GM12878 (cell line): ENCODE data around the gene COQ2. TPM values are rescaled to one million over a fixed set of nuclear protein-coding genes. Genes with fewer than 3 reads are reported as not detected.

Experiments used
- ATAC-seq: fragments of 200-7000 bp; cut with Tn5 transposase; 3 replicates; pipeline ENCODE4 v1.9.1; 2020; ENCODE audit warnings: mild to moderate bottlenecking, moderate library complexity
- BruUV-seq: library from RNA; stranded (reverse); fragments of 400-500 nt; replicated peaks from 2 replicates; lab custom pipeline; 2021; lab: Mats Ljungman, UMichigan
- CTCF ChIA-PET: fragments of 300-600 bp; sonication (Branson Sonifier 250); formaldehyde crosslinking; extraction: SDS; loops from one replicate; lab custom pipeline; 2021; ENCODE audit warnings: inconsistent platforms; lab: Yijun Ruan, JAX
- POLR2A ChIA-PET: fragments of 350-600 bp; formaldehyde crosslinking; extraction: SDS; loops from one replicate; lab custom pipeline; 2021; ENCODE audit warnings: inconsistent platforms; lab: Charles Lee
- RAD21 ChIA-PET: fragments of 300-600 bp; sonication (Branson Sonifier 250); formaldehyde crosslinking; loops from one replicate; lab custom pipeline; 2023; ENCODE audit warnings: antibody characterized with exemption; ENCODE audit not compliant: unreplicated experiment; lab: Charles Lee
- SMC1A ChIA-PET: fragments of 300-600 bp; sonication (Branson Sonifier 250); formaldehyde crosslinking; loops from one replicate; lab custom pipeline; 2023; ENCODE audit not compliant: unreplicated experiment, uncharacterized antibody; lab: Charles Lee
- DNase-seq: peaks from one replicate; pipeline ENCODE4 v3.0.0-alpha.2; 2011; ENCODE audit warnings: low read depth, low spot score
- FAIRE-seq: peaks from 3 replicates; lab custom pipeline; 2011; peaks lifted over from hg19 to GRCh38; lab: Jason Lieb, UNC
- H2AFZ ChIP-seq: 2 replicates; pipeline ENCODE4 v1.6.0; 2011; ENCODE audit warnings: low read depth, low read length, control low read depth; ENCODE audit not compliant: control insufficient read depth
- H3K27ac ChIP-seq: 2 replicates; pipeline ENCODE4 v1.5.1; 2011; ENCODE audit warnings: control low read depth; ENCODE audit not compliant: control insufficient read depth, insufficient read depth
- H3K27me3 ChIP-seq, 2 experiments: replicated peaks in 1 of 2; 2 replicates each; pipeline versions ENCODE4 v1.6.0 to v1.6.1; 2011; ENCODE audit warnings: low read length in 1 of 2; ENCODE audit not compliant: control insufficient read depth in 2 of 2, insufficient read depth in 2 of 2
- H3K36me3 ChIP-seq, 2 experiments: 2 replicates each; pipeline ENCODE4 v1.5.1; 2011; ENCODE audit warnings: low read length in 1 of 2; ENCODE audit not compliant: control insufficient read depth in 2 of 2, insufficient read depth in 2 of 2
- H3K4me1 ChIP-seq: 2 replicates; pipeline ENCODE4 v1.6.1; 2011; ENCODE audit warnings: mild to moderate bottlenecking, low read length, moderate library complexity, mixed read lengths; ENCODE audit not compliant: control insufficient read depth, insufficient read depth
- H3K4me2 ChIP-seq: 2 replicates; pipeline ENCODE4 v1.6.0; 2011; ENCODE audit warnings: control low read depth; ENCODE audit not compliant: control insufficient read depth, insufficient read depth
- H3K4me3 ChIP-seq: fragments of 200-600 bp; sonication (generic); 2 replicates; pipeline ENCODE4 v1.5.1; 2016
- H3K79me2 ChIP-seq: 2 replicates; pipeline ENCODE4 v1.6.0; 2011; ENCODE audit warnings: low read length; ENCODE audit not compliant: control insufficient read depth, insufficient read depth
- H3K9ac ChIP-seq: 2 replicates; pipeline ENCODE4 v1.8.0; 2011; ENCODE audit warnings: low read length, control low read depth, mixed read lengths; ENCODE audit not compliant: control insufficient read depth, insufficient read depth
- H3K9me3 ChIP-seq: replicated peaks from 3 replicates; pipeline ENCODE4 v1.5.1; 2011; ENCODE audit warnings: mild to moderate bottlenecking, low read length; ENCODE audit not compliant: control insufficient read depth, insufficient read depth
- H4K20me1 ChIP-seq: 2 replicates; pipeline ENCODE4 v1.6.0; 2011; ENCODE audit not compliant: control insufficient read depth, insufficient read depth
- RELA ChIP-seq: fragments of 450-650 bp; IDR thresholded peaks from 2 replicates; pipeline ENCODE4 v1.8.0; 2014; ENCODE audit warnings: borderline replicate concordance; ENCODE audit not compliant: partially characterized antibody
- RELB ChIP-seq: fragments of 450-650 bp; IDR thresholded peaks from 2 replicates; pipeline ENCODE4 v1.6.1; 2017; ENCODE audit warnings: low read depth, mild to moderate bottlenecking, moderate library complexity
- SMC3 ChIP-seq: IDR thresholded peaks from 2 replicates; pipeline ENCODE4 v1.6.1; 2011; ENCODE audit warnings: low read length, improper control_type of control experiment, borderline replicate concordance
- ZBED1 ChIP-seq: IDR thresholded peaks from 2 replicates; pipeline ENCODE4 v1.6.1; 2016; ENCODE audit warnings: borderline replicate concordance
- ZNF384 ChIP-seq: IDR thresholded peaks from 2 replicates; pipeline ENCODE4 v1.6.1; 2012; ENCODE audit warnings: low read depth, mild to moderate bottlenecking, low read length, improper control_type of control experiment, borderline replicate concordance
- ZNF592 ChIP-seq: fragments of 450-650 bp; IDR thresholded peaks from 2 replicates; pipeline ENCODE4 v1.6.1; 2017; ENCODE audit warnings: mild to moderate bottlenecking, moderate library complexity
- WGBS: methylation state at CpG from one replicate; pipeline ENCODE4 v1.1.6; 2016; ENCODE audit warnings: low lambda C conversion rate; ENCODE audit not compliant: insufficient replicate concordance, insufficient coverage; ENCODE audit errors: missing lambda C conversion rate; 5-methylcytosine and 5-hydroxymethylcytosine counted together
- in situ Hi-C: fragments of 300-500 bp; cut with MboI; formaldehyde crosslinking; loops from 9 replicates; pipeline ENCODE4 v1.14.3; 2018; ENCODE audit warnings: mixed read lengths
- intact Hi-C: fragments of 100-400 bp; cut with micrococcal nuclease; formaldehyde crosslinking; loops from one replicate; pipeline ENCODE4 v1.14.2; 2022; ENCODE audit not compliant: unreplicated experiment
- polyA plus RNA-seq, 11 experiments: library from polyadenylated mRNA; depleted of rRNA in 4 of 11; unstranded in 6 of 11; stranded (reverse) in 5 of 11; fragments of >200 nt; fragmentation: Nextera tagmentation in 4 of 11; fragmentation: Illumina TruSeq in 1 of 11; extraction: Ambion mirVana in 4 of 11; extraction: Trizol in 1 of 11; gene quantifications; 1 replicate in 1 of 11; 2 replicates in 10 of 11; pipeline versions ENCODE4 v1.2.1 to v1.2.3, GENCODE V29; 2011 to 2016; ENCODE audit warnings: inconsistent platforms in 2 of 11, missing spikeins in 2 of 11, low read depth in 1 of 11
- total RNA-seq, 4 experiments: library from RNA; depleted of rRNA in 3 of 4; stranded (reverse); fragments of >200 nt in 3 of 4; fragmentation: Illumina TruSeq in 1 of 4; extraction: Trizol in 1 of 4; gene quantifications; 2 replicates each; pipeline versions ENCODE4 v1.2.1 to v1.2.3, GENCODE V29; 2013 to 2021

COQ2 gene
- total and polyA plus RNA-seq, 10 of the 15 experiments (the other 5 are each of a cell fraction or from before 2014, with no cell fraction given): 5.0 to 46.7 (median 19.1) TPM

- Histone ChIP-seq H2AFZ (no peak overlapping the region), H3K27me3 (no peaks in the 10 kb centered on the region), H3K36me3 (no peaks in the 10 kb centered on the region; a peak in 1 of 4 replicates), H3K27ac (no peak overlapping the region), H3K79me2 (peaks cover 37% of the 10 kb centered on the region), H3K4me3 (peak overlapping the region; percentile 69), H3K4me1 (peaks cover 6% of the 10 kb centered on the region), H3K4me2 (peak overlapping the region; percentile 91; the same call in 1 of the 2 replicates), H3K9ac (no peak overlapping the region; the same call in 1 of the 2 replicates), H3K9me3 (no peaks in the 10 kb centered on the region), H4K20me1 (no peaks in the 10 kb centered on the region)
- DNase-seq: no peak
- TF ChIP-seq RELB (no peak), ZNF592 (no peak), ZNF384 (no peak), SMC3 (no peak), RELA (no peak), ZBED1 (no peak)
- no TSS peak for BruUV-seq
- CTCF ChIA-PET: interaction anchor here (0.7 to 7.0 kb wide), 30 partner anchors 9 to 430 kb away, joined by 3 to 147 read pairs (median 6); partner anchors contain the start of genes COPS4, HELQ, MRPS18C and THAP9
- 93% methylated on average over 7 of the region's 7 CpGs for WGBS
- ATAC-seq: no peak
- SMC1A ChIA-PET: interaction anchor here (0.8 to 6.3 kb wide), 20 partner anchors 9 to 332 kb away, joined by 3 to 85 read pairs (median 6); partner anchors contain the start of gene COPS4
- no peak for FAIRE-seq
- intact Hi-C loops (loop anchor here (2.0 to 10.0 kb wide), 7 partner anchors 22 to 818 kb away; partner anchors contain the start of genes HELQ, MRPS18C and THAP9), in situ Hi-C loops (loop anchor here (5.0 kb wide), 1 partner anchor 391 kb away; the partner anchor contains the start of gene SEC31A)
- RAD21 ChIA-PET: interaction anchor here (0.9 to 5.9 kb wide), 16 partner anchors 9 to 431 kb away, joined by 3 to 54 read pairs (median 8); partner anchors contain the start of gene COPS4
- POLR2A ChIA-PET: interaction anchor here (0.6 to 1.7 kb wide), 3 partner anchors 23 to 50 kb away, joined by 3 to 4 read pairs (median 3); no protein-coding TSS in a partner anchor
Measured at GRCh38 chr4:83283181-83283580, 1.4 kb downstream of the COQ2 start.
